Mammary epithelial cell (primary cell): ENCODE results near the gene TULP1.

Experiments
- EZH2 ChIP-seq: IDR thresholded peaks from 2 replicates; pipeline ENCODE4 v1.6.1; 2012; ENCODE audit warnings: low read length, inconsistent platforms, borderline replicate concordance
- TF ChIP-seq, protein P1 (sequence below), 2 donors: IDR thresholded peaks in 1 of 2; conservative IDR thresholded peaks in 1 of 2; 2 replicates each; pipeline ENCODE4 v1.5.1; 2011 to 2012; ENCODE audit warnings: inconsistent platforms in 2 of 2, low read length in 2 of 2, mild to moderate bottlenecking in 2 of 2, control low read depth in 1 of 2, low read depth in 1 of 2; ENCODE audit not compliant: insufficient read depth in 1 of 2; ENCODE audit errors: extremely low read depth in 1 of 2

DNA sequence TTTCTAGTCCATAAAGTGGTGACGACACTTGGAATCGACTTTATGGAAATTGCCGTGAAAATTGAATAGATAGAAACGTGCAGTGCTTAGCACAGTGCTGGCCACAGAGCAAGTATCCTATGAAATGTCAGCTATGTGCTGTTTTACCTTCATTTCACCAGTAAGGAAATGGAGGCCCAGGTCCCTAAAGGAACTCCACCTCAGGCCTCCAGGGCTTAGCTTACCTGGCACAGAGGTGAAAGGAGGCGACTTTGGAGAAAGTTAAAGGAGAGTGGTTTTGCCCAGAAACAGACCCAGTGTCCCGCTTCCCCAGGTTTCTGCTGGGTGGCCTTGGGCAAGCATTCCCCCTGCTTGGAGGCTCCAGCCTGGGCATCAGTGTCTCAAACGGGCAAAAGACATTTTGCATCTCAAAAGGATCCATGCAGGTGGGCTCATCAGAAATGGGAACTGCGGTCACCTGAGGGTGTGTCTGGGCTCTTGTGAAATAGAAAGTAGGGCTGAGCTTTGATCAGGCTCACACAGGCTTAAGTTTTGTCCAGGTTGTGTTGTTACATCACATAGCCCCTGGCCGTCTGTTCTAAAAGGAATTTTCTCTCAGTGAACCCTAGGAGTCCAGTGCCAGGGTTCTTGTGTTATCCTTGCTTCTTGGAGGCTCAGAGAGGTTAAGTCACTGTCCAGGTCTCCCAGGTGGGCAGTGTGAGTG, 6.8 kb upstream of the TULP1 start:
- TF ChIP-seq, protein P1, sequence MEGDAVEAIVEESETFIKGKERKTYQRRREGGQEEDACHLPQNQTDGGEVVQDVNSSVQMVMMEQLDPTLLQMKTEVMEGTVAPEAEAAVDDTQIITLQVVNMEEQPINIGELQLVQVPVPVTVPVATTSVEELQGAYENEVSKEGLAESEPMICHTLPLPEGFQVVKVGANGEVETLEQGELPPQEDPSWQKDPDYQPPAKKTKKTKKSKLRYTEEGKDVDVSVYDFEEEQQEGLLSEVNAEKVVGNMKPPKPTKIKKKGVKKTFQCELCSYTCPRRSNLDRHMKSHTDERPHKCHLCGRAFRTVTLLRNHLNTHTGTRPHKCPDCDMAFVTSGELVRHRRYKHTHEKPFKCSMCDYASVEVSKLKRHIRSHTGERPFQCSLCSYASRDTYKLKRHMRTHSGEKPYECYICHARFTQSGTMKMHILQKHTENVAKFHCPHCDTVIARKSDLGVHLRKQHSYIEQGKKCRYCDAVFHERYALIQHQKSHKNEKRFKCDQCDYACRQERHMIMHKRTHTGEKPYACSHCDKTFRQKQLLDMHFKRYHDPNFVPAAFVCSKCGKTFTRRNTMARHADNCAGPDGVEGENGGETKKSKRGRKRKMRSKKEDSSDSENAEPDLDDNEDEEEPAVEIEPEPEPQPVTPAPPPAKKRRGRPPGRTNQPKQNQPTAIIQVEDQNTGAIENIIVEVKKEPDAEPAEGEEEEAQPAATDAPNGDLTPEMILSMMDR (conservative IDR thresholded peaks at IDR 0.05 in 1 of 2, IDR thresholded peaks at IDR 0.05 in 1 of 2; ENCODE audit: extremely low read depth in 1 of 2, insufficient read depth in 1 of 2, low read depth in 1 of 2, low read length in 2 of 2), result no peak
- TF ChIP-seq EZH2, result no peak
